Activated CD4-positive, CD25-positive, alpha-beta regulatory T cell treated with anti-CD3 and anti-CD28 coated beads, Interleukin-2, amount 50 U/mL, for 72 hours (primary cell): ENCODE data around the gene PDX1.

Experiments used
- DNase-seq: peaks from one replicate; pipeline ENCODE4 v3.0.0; 2021

Gene PDX1

DNA sequence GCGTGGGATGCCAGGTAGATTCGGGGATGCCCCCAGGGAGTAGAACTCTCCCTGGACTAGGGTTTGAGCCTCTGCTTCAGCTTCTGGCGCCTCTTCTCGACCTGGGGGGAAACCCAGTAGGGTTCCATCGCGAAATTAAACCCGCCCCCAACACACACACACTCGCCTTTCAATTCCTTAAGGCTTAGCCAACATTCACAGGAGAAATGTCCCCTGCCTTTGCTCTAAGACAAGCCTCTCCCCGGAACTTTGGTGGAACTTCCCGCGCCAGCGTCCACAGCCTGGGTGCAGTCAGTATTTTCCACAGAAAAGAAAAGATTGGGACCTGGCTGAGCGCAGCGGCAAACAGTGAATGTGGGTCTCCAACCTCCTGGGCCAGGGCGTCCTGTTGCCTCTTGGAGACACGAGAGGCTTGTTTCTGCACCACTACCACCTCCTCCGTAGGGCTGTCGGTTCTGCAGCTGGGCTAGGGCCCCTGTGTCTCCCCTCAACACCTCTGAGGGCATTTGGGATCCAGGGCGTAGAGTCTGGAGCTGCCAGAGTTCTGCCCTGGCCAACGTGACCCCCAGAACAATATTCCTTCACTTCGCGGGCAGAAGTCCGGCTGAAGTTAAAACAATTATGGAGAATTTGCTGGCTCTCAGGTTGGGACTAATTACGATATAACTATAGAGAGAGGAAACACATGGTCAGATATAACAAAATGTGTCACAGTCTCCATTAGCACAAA lies 3.2 kb downstream of the PDX1 start:
- DNase-seq, result no peak

DNA sequence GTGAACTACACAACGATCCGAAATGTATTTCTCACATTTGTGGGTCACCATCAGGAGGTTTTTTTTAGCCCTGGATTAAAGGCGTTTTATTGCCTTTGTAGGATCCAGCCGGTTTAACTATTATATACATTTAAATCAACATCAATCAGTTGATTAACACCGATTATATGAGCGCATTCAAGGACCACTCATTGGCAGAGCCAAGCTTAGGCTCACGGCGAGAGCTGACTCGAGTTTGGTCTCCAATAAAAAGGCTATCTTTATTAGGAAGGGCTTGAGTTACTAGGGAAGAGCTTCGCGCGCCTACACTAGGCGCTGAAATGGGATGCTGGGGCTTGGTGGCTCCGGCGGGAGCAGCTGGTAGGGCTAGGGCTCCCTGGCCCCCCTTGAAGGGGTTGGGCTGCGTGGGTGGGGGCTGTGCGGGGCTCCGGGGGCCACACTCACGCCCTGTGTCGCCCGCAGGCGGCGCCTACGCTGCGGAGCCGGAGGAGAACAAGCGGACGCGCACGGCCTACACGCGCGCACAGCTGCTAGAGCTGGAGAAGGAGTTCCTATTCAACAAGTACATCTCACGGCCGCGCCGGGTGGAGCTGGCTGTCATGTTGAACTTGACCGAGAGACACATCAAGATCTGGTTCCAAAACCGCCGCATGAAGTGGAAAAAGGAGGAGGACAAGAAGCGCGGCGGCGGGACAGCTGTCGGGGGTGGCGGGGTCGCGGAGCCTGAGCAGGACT lies 4.2 kb downstream of the PDX1 start:
- DNase-seq, result no peak

DNA sequence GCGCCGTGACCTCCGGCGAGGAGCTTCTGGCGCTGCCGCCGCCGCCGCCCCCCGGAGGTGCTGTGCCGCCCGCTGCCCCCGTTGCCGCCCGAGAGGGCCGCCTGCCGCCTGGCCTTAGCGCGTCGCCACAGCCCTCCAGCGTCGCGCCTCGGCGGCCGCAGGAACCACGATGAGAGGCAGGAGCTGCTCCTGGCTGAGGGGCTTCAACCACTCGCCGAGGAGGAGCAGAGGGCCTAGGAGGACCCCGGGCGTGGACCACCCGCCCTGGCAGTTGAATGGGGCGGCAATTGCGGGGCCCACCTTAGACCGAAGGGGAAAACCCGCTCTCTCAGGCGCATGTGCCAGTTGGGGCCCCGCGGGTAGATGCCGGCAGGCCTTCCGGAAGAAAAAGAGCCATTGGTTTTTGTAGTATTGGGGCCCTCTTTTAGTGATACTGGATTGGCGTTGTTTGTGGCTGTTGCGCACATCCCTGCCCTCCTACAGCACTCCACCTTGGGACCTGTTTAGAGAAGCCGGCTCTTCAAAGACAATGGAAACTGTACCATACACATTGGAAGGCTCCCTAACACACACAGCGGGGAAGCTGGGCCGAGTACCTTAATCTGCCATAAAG lies 4.8 kb downstream of the PDX1 start:
- DNase-seq, result no peak

DNA sequence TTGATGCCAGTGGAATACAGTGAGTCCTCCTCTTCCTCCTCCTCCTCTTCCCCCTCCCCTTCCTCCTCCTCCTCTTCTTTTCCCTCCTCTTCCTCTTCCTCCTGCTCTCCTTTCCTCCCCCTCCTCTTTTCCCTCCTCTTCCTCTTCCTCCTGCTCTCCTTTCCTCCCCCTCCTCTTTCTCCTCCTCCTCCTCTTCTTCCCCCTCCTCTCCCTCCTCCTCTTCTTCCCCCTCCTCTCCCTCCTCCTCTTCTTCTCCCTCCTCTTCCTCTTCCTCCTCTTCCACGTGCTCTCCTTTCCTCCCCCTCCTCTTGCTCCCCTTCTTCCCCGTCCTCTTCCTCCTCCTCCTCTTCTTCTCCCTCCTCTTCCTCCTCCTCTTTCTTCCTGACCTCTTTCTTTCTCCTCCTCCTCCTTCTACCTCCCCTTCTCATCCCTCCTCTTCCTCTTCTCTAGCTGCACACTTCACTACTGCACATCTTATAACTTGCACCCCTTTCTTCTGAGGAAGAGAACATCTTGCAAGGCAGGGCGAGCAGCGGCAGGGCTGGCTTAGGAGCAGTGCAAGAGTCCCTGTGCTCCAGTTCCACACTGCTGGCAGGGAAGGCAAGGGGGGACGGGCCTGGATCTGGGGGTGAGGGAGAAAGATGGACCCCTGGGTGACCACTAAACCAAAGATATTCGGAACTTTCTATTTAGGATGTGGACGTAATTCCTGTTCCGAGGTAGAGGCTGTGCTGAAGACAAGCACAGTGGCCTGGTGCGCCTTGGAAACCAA lies 5.6 kb downstream of the PDX1 start:
- no peak for DNase-seq

DNA sequence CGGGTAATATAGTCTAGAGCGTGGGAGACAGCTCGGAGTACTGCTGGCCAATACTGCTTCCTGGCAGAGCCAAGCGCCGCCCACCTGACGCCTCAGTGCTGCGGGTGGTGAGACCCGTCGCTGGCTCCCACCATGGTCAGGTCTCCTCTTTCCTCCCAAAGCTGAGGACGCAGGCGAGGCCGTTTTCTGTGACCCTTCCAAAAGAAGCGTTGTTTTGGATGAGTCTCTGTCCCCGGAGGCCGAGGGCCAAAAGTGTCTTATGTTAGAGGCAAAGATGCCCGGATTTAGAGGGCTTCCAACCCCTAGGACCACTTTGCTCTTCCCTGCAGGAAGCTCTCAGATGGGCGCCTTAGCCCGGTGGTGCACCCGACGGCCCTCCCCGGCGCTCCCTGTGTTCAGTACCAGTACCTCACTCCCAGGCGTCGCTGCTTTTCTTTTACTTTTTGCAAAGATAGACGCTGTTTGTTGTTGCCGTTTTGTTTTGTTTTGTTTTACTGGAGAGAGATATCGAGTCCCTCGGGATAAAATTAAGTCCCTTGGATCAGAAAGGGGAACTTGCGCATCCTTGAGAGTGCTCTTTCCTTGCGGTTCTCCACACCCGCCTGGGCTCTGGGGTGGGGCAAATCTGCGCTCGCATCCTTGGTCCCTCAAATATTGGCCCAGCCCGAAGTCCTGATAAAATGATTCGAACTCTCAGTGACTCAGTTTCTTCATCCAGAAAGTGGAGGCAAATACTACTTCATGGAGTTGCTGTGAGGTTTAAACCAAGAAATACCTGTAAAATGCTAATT lies 7.0 kb downstream of the PDX1 start:
- no peak for DNase-seq

DNA sequence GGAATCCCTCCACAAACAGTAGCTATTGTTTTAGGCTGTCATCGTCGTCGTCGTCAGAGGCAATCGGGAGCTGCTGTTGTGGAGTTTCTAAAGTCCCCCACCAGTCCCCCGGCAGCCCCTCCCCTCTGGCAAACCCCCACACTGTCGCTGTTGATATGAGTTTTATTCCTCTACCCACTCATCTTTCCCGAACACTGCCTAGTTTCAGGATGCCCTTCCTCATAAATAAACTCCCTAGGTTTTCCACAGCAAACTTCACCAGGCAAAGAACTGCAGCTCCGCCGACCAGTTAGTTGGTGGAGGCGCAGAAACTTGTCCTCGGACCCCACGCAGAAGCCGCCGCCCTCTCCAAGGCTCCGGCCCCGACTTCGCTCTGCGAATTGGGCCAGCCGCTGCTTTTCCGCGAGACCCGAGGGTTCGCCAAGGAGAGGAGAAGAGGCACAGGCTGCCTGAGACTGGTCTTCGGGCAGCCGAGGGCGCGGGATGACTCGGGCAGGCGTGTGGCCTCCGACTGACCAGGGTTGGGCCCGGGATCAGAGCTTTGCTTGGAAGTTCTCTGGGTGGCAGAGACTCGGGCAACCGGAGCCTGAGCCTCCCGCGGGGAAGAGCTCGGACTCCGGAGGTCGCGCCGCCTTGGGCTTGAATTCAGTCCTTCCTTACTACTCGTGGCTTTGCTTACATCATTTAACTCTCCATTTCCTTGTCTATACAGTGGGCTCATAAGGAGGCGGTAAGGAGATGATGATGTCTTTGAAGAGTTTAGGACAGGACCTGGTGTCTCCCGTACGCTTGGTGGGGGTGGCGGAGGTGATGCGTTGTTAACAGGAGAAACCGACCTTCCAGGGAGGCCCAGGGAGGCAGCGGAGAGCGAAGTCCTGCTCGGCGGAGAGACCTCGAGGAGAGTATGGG lies 7.9 kb downstream of the PDX1 start:
- DNase-seq, result no peak

DNA sequence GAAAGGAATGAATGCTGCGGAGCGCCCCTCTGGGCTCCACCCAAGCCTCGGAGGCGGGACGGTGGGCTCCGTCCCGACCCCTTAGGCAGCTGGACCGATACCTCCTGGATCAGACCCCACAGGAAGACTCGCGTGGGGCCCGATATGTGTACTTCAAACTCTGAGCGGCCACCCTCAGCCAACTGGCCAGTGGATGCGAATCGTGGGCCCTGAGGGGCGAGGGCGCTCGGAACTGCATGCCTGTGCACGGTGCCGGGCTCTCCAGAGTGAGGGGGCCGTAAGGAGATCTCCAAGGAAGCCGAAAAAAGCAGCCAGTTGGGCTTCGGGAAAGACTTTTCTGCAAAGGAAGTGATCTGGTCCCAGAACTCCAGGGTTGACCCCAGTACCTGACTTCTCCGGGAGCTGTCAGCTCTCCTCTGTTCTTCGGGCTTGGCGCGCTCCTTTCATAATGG lies 8.6 kb downstream of the PDX1 start:
- DNase-seq, result no peak

DNA sequence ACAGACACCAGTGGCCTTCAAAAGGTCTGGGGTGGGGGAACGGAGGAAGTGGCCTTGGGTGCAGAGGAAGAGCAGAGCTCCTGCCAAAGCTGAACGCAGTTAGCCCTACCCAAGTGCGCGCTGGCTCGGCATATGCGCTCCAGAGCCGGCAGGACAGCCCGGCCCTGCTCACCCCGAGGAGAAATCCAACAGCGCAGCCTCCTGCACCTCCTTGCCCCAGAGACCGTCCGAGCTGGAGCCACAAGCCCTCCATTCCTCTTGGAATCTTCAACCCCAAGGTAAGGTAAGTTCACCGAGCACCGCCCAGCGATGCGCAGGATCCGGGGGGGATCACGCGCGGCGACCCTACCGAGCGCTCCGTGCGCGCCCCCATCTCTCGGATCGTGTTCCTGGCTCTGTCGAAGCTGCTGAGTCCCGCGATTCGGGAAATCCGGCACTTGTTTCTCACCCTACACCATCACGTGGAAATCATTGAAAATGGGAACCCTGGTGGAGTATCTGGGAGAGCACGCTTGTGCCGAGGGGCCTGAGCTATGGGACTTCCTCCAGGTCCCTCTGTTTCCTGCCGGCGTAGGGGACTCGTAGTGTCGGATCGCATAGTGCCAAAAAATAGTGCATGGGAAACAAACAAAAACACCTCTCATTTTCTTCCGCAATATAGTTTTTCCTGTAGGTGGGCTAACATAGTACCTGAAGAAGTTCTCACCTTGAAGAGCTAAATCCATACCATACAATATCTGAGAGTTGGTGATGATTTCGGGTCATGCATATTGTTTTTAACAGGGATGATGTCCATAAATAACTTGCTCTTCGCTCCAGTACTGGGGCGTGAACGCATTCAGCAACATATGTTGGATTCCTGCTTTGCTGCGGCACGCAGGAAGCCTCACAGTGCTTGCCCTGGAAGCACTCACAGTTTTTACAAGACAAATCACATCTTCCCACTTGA lies 9.3 kb downstream of the PDX1 start:
- DNase-seq, result no peak

DNA sequence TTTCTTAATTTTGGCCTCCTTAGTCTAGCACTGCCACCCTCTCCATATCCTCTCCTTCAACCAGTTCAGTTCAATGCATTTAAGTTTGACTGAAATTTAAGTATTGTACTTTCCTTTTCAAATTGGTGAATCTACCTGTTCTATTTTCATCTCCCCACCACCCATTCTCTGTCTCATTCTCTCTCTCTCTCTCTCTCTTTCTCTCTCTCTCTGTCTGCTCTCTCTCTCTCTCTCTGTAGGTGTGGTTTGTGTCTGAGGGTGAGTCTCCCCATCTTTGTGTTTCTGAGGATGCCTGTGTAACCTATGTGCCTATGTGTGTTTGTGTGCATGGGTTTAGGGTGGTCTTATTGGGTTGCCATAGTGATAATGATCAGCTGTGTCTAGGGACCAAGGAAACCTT lies 10.1 kb downstream of the PDX1 start:
- no peak for DNase-seq

DNA sequence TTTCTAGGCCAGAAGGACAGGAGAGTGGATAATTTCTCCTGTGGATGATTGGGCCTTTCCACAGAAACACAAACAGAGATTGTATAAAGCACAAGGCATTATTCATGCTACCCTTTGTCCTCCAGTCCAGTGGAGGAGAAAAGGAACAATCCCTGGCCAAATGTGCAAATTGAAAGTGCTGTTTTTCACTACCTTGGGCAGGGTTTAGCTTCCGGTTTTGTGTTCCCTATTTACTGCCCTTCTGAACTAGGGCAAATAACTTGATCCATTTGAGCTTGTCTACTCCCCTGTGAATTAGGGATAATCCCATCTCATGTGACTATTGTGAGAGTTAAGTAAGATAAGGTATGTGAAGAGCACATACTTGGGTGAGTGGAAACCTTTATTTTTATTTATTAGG lies 13.3 kb downstream of the PDX1 start:
- no peak for DNase-seq

DNA sequence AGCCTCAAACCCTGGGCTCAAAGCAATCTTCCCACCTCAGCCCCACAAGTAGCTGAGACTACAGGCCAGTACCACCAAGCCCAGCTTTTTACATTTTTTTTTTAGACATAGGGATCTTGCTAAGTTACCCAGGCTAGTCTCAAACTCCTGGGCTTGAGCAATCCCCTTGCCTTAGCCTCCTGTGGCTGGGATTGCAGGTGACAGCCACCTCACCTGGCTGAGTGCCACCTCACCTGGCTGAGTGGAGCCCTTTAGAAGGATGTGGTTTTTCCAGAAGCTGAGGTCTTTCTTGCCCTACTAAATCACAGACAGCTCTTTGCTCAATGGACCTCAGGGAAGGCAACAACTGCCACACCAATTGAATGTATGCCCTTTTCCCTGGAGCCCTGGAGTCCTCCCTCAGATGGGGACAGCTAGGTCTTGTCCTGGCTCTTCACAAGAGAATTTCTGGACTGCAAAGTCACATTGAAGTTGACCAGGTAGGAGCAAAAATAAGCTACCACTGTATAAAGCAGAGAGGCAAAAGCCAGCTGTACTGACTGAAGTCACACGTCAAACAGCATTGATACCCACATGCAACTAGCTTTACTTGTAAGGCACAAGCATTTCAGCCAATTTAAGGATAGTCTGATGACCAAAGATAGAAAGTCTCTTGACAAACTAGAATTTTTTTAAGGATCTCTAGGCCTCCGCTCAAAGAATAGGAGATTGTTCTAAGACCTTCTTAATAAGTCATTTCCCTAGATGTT lies 14.0 kb downstream of the PDX1 start:
- DNase-seq, result no peak

DNA sequence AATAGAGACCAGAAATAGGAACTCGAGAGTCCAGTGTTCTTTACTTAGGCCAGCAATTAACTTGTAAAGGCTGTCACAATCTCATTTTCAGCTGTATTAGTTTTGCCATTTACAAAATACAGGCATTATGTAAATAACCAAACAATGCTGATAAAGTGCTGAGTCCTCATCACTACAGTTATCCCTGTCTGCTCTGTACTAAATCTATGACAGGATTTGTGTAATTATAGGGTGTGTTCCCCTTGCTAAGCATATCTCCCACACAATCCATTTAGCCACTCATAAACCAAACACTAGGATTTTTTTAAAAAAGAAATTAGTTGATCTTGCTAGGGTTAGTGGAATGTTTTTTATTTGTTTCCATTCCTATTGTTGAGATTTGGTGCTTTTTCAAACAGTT lies 23.2 kb downstream of the PDX1 start:
- DNase-seq, result no peak

DNA sequence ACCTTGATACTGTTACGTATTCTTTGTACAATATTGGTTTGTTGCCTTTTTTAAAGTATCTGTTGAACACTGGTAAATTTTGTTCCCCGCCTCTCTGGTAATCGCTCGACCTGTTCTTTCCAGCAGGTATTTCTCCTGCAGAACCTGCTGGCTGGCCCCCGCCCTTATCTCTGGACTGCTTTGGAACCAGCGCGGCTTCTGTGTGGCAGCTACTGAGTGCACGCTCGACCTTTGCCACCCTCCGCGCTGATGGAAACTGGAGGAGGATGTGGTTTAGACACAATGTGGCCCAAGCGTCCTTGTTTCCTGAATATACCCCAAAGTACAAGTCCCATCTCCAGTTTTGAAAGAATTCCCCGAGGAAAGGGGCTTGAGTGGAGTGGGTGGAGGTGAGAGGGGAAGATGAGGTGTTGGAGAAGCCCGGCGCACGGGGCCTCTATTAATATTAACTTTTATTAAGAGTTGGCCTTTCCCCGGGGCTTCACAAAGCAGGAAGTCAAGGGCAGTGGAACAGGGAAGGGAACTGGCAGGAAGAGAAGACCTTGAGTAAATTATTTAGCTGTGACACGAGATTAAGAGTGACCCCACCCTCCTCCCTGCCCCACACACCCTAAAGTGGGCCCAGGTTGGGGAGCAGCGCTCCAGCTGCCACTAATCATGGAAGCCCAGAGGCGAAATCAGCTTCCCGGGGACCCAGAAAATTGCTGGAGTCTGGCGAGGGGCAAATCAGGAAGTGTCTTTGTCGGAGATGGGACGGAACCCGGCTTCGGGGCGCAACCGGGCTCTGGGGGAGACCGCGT lies 33.3 kb downstream of the PDX1 start:
- DNase-seq, result no peak

DNA sequence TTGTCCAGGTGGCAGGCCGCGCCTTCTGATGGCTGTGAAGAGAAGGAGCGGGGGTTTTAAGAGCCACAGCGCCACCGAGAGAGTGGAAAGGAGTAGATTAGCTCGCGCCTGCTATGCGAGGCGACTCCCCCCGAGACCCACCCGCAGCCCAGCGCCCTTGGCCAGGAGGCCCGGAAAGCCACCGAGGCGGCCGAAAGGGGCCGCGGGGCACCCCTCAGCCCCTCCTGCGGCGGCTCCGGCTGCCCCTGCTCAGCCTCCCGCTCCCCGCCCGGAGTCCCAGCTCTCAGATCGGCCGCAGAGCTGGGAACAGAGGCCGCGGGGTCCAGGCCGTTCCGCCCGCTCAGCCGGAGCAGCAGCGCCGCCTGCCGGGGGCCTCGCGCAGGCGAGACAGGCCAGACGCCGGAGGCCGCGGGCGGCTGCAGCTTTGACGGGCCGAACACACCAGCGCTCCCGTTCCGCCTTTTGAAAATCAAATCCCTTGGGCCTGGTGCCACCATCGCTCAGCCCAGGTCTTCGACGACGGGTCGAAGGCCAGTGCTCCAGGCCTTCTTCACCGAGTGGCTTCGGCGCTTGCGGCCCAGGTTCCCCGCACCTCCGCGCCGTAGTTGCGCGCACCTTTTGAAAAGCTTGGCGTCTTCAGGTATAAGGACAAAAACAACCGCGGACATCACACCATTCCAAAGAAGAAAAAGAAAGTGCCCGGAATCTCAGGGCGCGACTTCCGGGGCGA lies 34.0 kb downstream of the PDX1 start:
- DNase-seq, result peak; percentile 73

DNA sequence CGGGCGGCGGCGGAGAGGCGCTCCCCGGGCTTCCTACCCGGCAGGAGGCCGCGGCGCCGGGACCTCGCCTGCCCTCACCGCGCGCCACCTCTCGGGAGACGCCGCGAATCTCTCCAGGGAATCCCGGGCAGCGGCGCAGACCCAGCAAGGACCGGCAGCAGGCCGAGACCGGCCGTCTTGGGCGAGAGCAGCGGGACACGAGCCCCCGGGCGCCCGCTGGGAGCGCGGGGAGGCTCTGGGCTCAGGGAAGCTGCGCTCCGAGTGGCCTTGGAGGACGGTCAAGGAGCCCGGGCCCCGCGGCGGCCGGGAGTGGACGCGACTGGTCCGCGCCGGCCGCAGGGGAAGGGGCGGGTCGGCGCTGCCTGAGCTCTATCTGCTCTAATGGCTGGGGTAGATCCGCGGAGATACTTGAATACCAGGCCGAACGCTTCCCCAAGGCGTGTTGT lies 34.6 kb downstream of the PDX1 start:
- DNase-seq, result no peak

DNA sequence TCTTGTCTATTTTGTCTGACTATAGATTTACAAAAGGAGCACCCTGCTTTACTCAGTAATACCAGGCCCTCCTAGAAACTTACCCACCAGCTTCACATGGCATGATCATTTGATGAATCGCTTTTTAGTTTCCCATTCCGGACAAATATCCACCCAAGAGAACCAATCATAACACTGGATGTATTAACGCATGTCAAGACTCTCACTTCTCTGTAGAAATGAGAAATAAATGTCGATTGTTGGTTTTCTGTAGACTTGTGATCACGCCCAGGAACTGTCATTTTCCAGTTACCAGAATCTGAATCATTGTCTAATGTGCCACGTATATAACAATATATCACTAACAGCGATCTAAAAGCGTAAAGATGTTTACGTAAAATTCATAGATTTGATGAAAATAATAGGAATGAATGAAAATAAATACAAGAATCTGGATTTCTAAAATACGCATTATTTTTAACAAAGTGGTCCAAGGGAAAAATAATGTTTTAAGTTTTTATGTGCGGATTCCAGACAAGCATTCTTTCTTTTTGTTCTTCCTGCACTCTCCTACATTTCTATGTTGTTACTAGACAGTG lies 35.3 kb downstream of the PDX1 start:
- DNase-seq, result no peak

DNA sequence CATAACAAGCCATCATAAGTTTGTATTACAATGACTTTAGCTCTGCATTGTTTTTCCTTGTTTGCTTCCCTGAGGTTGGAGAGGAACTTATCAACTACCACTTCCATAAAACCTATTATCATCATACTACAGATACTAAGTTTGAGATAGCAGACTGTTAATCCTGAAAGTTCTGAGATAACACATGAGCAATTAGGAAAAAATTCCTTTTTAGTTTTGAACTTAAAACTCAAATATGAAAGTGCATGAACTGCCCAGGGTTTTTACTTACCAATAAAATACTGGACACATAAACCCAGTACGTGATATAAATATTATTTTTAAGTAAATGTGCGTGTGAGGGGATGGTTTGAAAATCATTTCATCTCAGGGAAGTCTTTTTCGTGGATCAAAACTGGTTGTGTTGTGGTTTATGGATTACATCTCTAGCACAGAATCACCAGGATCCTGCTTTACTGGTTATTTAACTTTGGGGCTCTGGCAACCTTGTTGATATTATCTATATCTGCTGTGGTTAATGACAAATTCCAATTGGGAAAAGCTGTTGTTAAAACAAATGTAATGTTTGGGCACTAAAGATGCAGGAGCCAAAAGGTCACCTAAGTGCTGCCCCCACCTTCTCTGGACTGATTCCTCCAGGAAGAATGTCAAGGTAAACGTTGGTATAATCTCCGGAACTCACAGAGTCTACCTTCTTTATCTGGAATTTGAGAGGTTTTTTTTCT lies 36.9 kb downstream of the PDX1 start:
- DNase-seq, result no peak
